ENCODE measurements around the gene FHL2. TPM values are rescaled to one million over a fixed set of nuclear protein-coding genes. Genes with fewer than 3 reads are reported as not detected.

The FHL2 gene
- total and polyA plus RNA-seq, 2 donors (not counting 1 experiment from before 2014, with no cell fraction given): not detected

GRCh38 chr2:105416156-105416555 lies 17.3 kb upstream of the FHL2 start:
- ChIA-PET POLR2A (no interaction called here), CTCF (interaction anchor here (0.6 kb wide), 1 partner anchor 96 kb away, joined by 3 read pairs; no protein-coding TSS in a partner anchor)
- H4K20me1 ChIP-seq (ENCODE audit: control insufficient read depth, insufficient read depth, low read length, poor library complexity, severe bottlenecking): no peaks in the 10 kb centered on the region
- Mint-ChIP-seq H3K27ac (no peak overlapping the region), H3K4me1 (peaks cover 5% of the 10 kb centered on the region), H3K4me3 (no peak overlapping the region), H3K9me3 (ENCODE audit: insufficient read depth) (peaks cover 4% of the 10 kb centered on the region), H3K27me3 (peaks cover 43% of the 10 kb centered on the region)
- no peak overlapping the region for H3K27ac ChIP-seq (ENCODE audit: low read length in 2 of 2)
- H3K9me3 ChIP-seq (ENCODE audit: control extremely low read depth in 1 of 3, control insufficient read depth in 2 of 3, insufficient read depth in 1 of 3, low read length in 2 of 3): peaks cover 0 to 4% (median 2%) of the 10 kb centered on the region in 3 donors
- H3K9ac ChIP-seq (ENCODE audit: low read length): no peak overlapping the region
- no peaks in the 10 kb centered on the region for H3K79me2 ChIP-seq (ENCODE audit: control insufficient read depth, insufficient read depth, low read length)
- TF ChIP-seq EZH2 (IDR thresholded peaks at IDR 0.05; ENCODE audit: borderline replicate concordance, insufficient read depth, low read depth, low read length, poor library complexity, severe bottlenecking): no peak
- TF ChIP-seq CTCF (IDR thresholded peaks at IDR 0.05): no peak
- no peaks in the 10 kb centered on the region for H3K36me3 ChIP-seq (replicated peaks in 1 of 2; ENCODE audit: control extremely low read depth in 1 of 2, control insufficient read depth in 1 of 2, extremely low read depth in 1 of 2, insufficient read depth in 2 of 2, low read length in 1 of 2)
- no peak overlapping the region for H3K4me2 ChIP-seq (replicated peaks; ENCODE audit: low read depth, low read length, poor library complexity, severe bottlenecking)
- ATAC-seq (ENCODE audit: low read depth) (no peak), DNase-seq (no peak)
- H3K4me3 ChIP-seq (ENCODE audit: control extremely low read depth in 1 of 5, extremely low read depth in 1 of 5, insufficient read depth in 1 of 5, low read depth in 2 of 5, low read length in 4 of 5): no peak overlapping the region
- intact Hi-C loops (cut with micrococcal nuclease): no loop called here
- peaks cover 0 to 2% (median 0%) of the 10 kb centered on the region in 4 experiments for H3K27me3 ChIP-seq (replicated peaks in 1 of 4; ENCODE audit: control extremely low read depth in 1 of 4, control insufficient read depth in 3 of 4, insufficient read depth in 4 of 4, low read length in 3 of 4)
- no peak overlapping the region for H2AFZ ChIP-seq (ENCODE audit: insufficient read depth, low read depth, low read length, poor library complexity, severe bottlenecking)
- H3K4me1 ChIP-seq (ENCODE audit: control insufficient read depth in 2 of 2, insufficient read depth in 2 of 2, low read length in 2 of 2): no peaks in the 10 kb centered on the region
- WGBS (ENCODE audit: insufficient coverage): no CpG with 5 or more reads among the region's 3 CpGs

DNA sequence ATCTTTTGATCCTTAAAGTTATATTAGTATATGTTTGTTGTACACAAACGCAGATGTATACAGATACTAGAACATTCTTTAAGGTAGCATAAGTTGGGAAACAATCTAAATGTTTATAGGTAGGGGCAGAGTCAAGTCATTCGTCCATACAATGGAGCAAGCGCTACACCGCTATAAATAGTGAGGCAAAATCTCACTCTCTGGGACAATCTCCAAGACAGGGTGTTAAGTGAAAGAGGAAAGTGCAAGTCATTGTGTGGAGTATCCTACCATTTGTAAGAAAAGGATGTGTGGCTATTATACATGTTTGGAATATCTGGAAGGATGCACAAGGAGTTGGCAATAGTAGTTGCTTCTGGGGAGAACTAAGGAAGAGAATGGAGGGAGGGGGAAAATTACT lies 16.2 kb upstream of the FHL2 start:
- no peak overlapping the region for H3K4me3 ChIP-seq (ENCODE audit: control extremely low read depth in 1 of 5, extremely low read depth in 1 of 5, insufficient read depth in 1 of 5, low read depth in 2 of 5, low read length in 4 of 5)
- no peak overlapping the region for H3K4me3 Mint-ChIP-seq
- intact Hi-C loops (cut with micrococcal nuclease): no loop called here
- H3K9me3 Mint-ChIP-seq (ENCODE audit: insufficient read depth): peaks cover 1% of the 10 kb centered on the region
- ChIA-PET POLR2A (no interaction called here), CTCF (no interaction called here)
- H3K27me3 Mint-ChIP-seq: peaks cover 44% of the 10 kb centered on the region
- H3K9ac ChIP-seq (ENCODE audit: low read length): no peak overlapping the region
- no peak overlapping the region for H3K4me2 ChIP-seq (replicated peaks; ENCODE audit: low read depth, low read length, poor library complexity, severe bottlenecking)
- no peaks in the 10 kb centered on the region for H4K20me1 ChIP-seq (ENCODE audit: control insufficient read depth, insufficient read depth, low read length, poor library complexity, severe bottlenecking)
- peaks cover 0 to under 1% (median 0%) of the 10 kb centered on the region in 4 experiments for H3K27me3 ChIP-seq (replicated peaks in 1 of 4; ENCODE audit: control extremely low read depth in 1 of 4, control insufficient read depth in 3 of 4, insufficient read depth in 4 of 4, low read length in 3 of 4)
- TF ChIP-seq CTCF (IDR thresholded peaks at IDR 0.05) (no peak), EZH2 (IDR thresholded peaks at IDR 0.05; ENCODE audit: borderline replicate concordance, insufficient read depth, low read depth, low read length, poor library complexity, severe bottlenecking) (no peak)
- no peak overlapping the region for H3K27ac Mint-ChIP-seq
- no peaks in the 10 kb centered on the region for H3K79me2 ChIP-seq (ENCODE audit: control insufficient read depth, insufficient read depth, low read length)
- DNase-seq (no peak), ATAC-seq (ENCODE audit: low read depth) (no peak)
- H2AFZ ChIP-seq (ENCODE audit: insufficient read depth, low read depth, low read length, poor library complexity, severe bottlenecking): no peak overlapping the region
- H3K9me3 ChIP-seq (ENCODE audit: control extremely low read depth in 1 of 3, control insufficient read depth in 2 of 3, insufficient read depth in 1 of 3, low read length in 2 of 3): peaks cover 0 to 2% (median 2%) of the 10 kb centered on the region in 3 donors
- no peaks in the 10 kb centered on the region for H3K36me3 ChIP-seq (replicated peaks in 1 of 2; ENCODE audit: control extremely low read depth in 1 of 2, control insufficient read depth in 1 of 2, extremely low read depth in 1 of 2, insufficient read depth in 2 of 2, low read length in 1 of 2)
- H3K4me1 ChIP-seq (ENCODE audit: control insufficient read depth in 2 of 2, insufficient read depth in 2 of 2, low read length in 2 of 2): no peaks in the 10 kb centered on the region
- WGBS (ENCODE audit: insufficient coverage): 90% methylated on average over 2 of the region's 4 CpGs
- H3K27ac ChIP-seq (ENCODE audit: low read length in 2 of 2): no peak overlapping the region
- peaks cover 5% of the 10 kb centered on the region for H3K4me1 Mint-ChIP-seq

Data from B cell (primary cell).